OCI-M1 (cell line): ENCODE results near the gene SMAD9.

Source experiments
- DNase-seq: peaks from one replicate; lab custom pipeline; 2025; lab: John Stamatoyannopoulos, UW

The SMAD9 gene

DNA sequence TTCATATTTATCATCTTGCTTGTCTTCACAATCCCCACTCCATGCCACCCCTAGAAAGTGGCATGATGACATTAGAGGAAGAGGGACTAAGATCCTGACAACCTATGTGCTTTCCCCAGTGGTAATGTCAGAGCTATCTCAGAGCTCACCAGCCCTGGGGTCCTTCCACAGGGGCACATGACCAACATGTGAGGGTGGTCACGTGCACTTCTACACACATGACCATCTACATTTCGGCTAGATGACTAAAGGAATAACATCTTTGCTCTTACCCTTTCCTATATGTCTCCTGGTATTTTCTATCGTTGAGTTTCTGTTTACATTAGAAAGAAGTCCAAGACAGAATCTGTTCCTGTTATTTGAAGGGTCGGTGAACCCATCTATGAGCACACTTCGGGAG is 54.8 kb downstream of the SMAD9 start:
- DNase-seq = no peak

DNA sequence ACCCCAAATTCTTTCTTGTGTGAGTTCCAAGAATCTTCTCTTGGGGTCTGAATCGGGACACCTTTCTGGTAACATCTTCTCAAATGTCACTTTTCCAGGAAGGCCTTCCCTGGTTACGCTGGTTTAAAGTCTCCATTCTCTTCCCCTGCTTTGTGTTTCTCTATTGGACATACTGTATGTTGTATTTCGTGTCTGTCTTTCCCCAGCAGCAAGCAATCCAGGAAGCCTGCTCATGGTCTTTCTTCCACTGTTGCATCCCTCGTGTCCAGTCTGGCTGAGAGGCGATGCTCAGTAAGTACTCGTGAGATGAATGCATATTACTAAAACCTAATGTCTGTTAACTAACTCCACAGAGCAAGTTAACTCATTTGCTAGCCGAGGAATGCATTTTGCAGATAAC is 57.3 kb downstream of the SMAD9 start:
- DNase-seq = no peak

DNA sequence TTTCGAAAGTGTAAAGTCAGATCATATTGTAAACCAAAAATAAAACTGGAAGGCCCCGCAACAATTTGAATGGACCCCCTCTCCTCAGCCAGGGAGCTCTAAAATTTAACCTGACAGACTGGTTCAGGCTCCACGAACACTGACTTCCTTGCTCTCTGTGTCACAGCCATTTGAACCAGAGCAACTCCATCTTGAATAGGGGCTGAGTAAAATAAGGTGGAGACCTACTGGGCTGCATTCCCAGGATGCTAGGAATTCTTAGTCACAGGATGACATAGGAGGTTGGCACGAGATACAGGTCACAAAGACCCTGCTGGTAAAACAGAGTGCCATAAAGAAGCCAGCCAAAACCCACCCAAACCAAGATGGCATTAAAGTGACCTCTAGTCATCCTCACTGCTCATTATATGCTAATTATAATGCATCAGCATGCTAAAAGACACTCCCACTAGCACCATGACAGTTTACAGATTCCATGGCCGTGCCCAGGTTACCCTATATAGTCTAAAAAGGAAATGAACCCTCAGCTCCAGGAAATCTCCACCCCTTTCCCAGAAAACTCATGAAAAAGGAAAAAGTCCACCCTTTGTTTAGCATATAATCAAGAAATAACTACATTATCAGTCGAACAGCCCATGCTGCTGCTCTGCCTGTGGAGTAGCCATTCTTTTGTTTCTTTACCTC is 57.9 kb downstream of the SMAD9 start:
- DNase-seq = peak; percentile 86

DNA sequence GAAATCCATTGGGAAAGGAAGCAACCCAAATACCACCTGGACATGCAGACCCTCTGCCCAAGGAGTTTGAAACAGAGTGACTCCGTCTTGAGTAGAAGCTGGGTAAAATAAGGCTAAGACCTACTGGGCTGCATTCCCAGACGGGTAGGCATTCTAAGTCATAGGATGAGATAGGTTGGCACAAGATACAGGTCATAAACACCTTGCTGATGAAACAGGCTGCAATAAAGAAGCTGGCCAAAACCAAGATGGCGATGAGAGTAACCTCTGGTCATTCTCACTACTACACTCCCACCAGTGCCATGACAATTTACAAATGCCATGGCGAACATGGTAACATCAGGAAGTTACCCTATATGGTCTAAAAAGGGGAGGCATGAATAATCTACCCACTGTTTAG is 60.8 kb downstream of the SMAD9 start:
- DNase-seq = no peak

DNA sequence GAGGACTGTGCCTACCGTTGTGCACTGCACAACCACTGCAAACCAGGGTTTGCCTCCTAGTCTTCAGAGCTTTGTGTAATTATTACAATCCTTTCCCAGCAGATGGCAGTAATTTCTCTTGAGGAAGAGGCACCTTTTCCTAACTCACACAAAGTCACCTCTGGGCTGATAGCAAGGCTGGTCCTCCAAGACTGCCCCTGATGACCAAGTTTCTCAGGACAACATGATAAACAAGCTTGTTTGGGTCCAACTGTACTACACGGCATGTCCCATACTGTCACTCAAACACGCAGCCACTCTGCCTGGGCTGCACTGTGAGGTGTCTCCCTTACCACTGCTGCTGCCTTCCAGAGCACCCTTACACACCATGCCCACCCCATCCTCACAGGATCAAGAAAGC is 61.7 kb downstream of the SMAD9 start:
- peak; percentile 90 for DNase-seq

DNA sequence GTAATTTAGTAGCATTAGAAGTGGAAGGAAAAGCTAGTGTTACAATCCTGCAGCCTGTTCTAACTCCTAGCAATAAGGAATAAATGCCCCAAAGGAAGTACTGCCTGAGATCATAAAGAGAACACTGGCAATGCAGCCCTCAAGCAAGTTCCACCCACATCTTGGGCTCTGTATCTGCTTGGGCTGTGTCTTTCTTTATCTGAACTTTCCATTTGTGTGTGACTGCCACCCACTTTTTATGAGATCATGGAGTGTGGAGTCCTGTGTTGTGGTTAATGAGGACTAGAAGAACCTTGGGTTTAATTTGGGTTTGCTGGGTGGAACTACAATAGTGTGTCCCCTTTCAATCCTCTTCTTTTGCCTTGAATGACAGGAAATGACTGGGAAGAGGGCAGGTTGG is 62.8 kb downstream of the SMAD9 start:
- peak; percentile 69 for DNase-seq

DNA sequence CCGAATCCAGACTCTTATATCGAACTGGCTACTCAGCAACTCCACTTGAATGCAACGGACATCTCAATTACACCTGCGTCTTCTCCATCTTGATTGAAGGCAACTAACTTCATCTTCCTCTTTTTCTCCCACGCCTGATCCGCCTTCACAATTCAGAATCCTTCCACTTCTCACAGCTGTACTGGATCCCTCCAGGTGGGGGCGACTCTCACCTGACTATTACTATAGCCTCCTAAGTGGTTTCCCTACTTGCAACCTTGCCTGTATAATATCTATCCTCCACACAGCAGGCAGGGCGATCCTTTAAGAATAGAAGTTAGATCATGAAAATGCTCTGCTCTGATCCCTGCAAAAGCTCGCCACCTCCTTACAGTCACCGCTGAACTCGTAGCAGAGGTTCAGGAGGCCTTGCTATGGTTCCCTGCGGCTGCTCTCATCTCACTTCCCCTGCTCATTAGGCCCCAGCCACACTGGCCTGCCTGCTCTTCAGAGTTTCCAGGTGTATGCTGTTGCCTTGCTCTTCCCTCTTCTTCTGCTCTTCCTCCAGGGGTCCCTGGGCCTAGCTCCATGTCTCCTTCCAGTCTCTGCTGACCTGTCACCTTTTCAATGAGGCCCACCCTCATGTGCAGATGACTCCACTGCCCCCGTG is 69.1 kb downstream of the SMAD9 start:
- peak; percentile 64 for DNase-seq

DNA sequence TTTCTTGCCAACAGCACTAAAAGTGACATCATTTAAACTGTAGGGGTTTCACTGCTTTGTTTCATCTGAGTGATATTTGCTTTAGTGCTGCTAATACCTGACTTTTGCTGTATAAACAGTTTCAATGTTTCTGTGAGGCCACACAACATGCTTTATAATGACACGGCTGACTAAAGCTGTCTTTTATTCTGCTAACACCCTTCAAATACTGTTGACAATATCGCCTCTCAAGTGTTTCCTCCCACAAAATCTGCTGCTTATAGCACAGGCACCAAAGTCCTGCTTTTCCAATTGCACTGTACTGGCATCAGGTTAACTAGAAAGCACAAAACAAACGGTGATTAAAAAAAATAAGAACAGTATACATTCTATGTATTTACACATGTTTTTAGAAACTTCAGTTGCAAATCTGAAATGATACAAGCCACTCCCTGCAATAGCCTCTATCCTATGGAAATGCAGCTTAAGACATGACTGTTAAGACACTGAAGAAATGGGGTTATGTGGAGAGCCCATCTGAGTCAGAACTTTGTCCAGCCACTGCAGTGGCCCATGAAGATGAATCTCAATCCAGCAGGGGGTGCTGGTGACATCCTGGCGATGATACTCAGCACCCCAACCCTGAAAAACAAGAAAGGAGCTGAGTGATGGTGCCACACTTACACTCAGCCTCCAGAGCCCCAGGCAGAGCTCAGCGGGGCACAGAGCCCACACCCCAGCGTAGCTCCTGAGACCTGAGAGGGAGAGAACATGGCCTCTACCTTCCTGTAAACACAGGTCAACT is 71.6 kb downstream of the SMAD9 start:
- DNase-seq = peak; percentile 33

DNA sequence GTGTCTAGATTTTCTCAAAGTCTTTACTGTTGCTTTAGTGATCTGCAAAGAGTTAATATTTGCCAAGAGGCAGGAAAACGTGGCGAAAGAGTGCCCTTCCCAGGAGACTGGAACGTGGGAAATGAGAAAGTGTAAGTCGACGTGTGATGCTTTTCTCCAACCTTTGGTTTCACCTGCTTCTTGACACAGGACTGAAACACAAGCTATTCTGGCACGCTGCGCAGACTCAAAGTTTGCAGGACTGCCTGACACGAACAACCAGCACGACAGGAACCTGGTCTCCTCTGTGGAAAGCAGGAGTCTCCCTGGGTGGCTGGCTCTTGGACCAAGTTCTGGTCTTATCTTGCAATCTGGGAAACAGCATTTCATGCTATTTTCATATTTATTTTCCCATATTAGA is 72.4 kb downstream of the SMAD9 start:
- no peak for DNase-seq

DNA sequence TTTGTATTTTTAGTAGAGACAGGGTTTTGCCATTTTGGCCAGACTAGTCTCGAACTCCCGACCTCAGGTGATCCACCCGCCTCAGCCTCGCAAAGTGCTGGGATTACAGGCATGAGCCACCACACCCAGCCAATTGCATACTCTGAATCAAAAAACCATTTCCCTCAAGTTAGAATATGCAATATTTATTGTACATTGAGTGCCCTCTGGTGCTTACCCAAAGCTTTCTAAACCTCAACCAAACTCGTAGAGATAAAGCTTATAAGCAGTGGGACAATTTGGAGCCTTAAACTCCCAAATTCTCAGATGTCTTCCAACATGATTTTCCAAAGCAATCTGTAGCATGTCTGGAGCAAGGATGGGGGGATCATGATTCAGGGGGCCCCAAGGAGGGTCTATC is 78.6 kb downstream of the SMAD9 start:
- peak; percentile 68 for DNase-seq

DNA sequence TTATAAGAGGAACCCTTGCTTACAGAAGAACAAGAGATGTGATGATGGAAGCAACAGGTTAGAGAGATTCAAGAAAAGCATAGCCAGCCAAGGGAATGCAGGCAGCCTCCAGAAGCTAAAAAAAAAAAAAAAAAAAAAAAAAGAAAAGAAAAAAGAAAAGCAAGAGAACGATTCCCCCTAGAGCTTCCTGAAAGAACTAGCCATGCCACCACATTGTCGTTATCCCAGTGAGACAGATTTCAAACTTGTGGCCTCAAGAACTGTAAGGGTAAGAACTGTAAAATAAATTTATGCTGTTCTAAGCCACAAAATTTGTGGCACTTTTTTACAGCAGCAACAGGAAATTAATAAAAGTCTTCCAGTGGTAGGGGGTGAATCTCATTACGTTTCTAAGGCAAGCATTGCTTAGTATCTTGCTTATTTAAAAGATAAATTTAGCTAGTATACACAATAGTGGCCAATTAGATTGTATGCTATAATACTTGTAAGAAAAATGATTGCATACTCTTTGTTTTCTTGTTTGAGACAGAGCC is 79.3 kb downstream of the SMAD9 start:
- no peak for DNase-seq

DNA sequence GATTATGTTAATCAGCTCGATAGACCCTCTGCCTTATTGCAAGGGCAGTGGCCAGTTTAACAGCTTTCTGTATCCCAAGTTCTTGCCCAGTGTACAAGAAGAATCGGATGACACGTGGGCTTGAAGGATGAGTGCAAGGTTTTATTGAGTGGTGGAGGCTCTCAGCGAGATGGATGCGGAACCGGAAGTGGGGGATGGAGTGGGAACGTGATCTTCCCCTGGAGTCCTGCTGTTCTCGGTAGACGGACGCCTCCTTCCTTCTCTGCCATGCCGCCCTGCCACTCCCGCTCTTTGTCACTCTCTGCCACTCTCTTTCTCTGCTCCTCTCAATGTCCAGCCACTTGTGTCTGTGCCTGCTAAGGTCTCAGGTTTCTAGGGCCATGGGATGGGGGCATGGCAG is 80.1 kb downstream of the SMAD9 start:
- no peak for DNase-seq

DNA sequence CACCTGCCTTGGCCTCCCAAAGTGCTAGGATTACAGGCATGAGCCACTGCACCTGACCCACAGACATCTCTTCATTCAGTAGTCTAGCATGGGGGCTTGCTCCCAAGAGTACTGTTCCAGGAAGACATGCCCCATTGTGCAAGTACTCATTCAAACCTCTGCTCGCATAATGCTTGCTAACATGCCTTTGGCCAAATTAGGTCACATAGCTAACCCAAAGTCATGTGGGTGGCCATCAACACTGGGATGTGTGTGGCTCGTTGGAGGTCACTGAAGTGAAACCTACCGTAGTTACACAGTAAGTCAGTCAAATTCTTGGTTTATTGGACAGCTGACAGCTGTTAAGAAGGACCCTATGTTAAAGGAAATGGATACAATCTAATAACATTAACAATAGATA is 80.8 kb downstream of the SMAD9 start:
- no peak for DNase-seq

DNA sequence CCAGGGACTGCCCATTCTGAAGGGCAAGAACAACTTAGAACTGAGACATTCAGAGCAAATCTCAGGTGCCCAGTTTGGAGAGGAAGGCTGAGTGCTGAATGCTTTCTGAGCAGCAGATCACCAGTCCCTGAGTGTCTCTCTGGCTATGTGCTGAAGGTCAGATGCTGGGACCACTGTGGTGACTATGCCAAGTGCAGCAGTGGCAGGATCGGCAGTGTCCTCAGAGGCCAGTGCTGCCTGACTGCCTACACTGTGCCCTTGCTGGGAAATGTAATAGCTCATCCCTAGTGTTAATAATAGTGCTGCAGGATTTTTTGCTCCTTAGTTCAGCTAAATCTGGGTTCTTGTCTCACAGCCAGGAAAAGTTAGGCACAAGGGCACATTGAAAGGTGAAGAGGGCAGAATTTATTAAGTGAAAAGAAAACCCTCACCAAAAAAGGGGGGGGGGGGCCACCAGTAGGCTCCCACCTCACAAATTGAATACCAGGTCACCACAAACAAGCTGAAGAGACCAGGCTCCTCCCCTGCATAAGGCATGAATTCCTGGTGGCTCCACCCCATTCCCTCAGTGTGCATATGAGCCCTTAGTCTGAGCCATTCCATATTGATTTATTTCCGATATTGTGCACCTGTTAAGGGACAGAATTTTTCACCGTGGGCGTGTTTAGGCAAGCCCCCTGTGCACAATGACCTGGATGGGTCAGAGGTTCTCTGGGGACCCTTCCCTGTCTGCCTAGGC is 82.5 kb downstream of the SMAD9 start:
- DNase-seq = no peak

DNA sequence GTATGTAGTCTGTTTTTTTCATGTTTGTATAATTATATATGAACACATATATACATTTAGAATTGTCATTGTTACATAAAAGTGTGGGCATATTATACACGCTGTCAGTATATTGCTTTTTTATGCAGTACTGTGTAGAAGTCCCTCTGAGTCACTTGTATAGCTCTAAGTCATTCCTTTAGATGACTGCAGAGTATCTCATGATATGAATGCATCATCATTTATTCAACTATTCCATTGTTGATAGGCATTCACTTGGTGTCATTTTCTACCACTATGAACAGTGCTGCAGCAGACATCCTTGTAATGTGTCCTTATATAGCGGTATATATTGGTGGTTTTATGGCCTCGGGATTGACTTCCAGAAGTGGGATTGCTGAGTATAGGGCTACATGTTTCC is 85.7 kb downstream of the SMAD9 start:
- no peak for DNase-seq

DNA sequence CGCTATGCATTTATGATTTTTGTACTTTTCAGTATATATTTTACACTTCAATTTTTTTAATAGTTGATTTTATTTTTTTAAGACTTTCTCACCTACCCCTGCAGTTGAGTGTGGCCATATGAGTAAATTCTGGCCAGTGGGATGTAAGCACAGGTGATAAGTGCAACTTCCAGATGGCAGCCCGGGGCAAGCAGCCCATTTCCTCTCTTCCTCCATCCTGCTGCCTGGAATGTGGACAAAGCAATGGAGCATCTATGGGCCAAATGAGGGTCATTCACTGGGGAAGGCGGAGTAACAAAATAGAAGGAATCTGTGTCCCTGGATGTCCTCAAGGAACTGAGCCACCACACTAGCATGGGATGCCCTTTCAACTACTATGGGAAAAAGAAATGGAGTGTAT is 88.7 kb downstream of the SMAD9 start:
- no peak for DNase-seq

DNA sequence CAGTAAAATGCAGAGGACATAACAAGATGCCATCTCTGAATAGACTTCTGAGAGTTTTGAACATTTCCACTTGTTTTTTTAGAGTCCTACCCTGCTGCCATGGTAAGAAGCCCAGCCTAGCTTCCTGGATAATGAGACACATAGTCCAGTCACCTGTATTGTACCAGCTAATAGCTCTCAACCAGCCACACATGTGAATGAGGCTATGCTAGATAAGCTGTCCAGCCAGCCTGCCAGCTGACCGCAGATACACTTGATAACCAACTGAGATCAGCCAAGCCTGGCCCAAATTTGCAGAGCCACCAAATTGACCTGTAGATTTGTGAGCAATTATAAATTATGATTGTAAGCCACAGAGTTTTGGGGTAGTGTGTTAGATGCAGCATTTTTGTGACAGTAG is 90.3 kb downstream of the SMAD9 start:
- peak; percentile 36 for DNase-seq

DNA sequence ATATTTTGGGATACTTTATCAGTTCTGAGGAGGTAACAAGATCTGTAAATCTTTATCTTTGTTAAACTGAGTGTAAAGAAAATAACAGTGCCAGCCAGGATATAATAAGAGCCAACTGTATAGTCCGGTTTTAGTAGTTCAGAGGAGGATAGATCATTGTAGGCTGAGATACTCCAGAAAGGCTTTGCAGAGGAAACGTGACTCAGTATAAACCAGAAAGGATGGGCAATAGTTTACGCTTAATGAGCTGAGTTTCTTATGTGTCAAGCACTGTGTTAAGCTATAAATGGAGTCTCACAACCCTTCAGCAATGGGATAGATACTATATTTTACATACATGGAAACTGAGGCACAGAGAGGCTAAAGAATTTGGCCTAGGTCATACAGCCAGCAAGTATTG is 97.3 kb downstream of the SMAD9 start:
- DNase-seq = peak; percentile 38

DNA sequence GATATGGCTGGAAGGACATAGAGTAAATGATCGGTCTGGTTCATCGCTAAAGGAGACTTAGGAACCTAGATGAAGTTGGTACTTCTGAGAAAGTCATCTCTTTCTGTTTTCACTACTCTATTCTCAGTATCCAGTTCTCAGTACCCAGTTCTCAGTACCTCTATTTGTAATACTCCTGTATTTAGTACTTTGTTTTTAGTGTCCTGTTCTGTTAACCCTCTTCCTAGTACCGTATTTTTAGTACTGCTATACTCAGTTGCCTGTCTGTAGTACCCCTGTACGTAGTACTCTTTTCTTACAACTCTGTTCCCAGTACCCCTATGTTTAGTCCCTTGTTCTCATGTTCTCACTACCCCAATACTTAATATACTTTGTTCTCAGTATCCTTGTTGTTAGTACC is 99.8 kb downstream of the SMAD9 start:
- peak; percentile 77 for DNase-seq

DNA sequence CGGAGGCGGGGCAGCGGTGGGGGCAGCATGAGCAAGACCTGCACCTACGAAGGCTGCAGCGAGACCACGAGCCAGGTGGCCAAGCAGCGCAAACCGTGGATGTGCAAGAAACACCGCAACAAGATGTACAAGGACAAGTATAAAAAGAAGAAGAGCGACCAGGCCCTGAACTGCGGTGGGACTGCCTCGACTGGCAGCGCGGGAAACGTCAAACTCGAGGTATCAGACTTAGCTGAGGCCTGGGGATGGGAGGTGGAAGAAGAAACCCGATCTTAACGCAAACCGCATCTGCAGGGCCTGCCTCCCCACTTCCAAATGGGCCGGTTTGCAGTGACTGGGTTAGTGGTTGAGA is 100.3 kb downstream of the SMAD9 start:
- DNase-seq = peak; percentile 77

DNA sequence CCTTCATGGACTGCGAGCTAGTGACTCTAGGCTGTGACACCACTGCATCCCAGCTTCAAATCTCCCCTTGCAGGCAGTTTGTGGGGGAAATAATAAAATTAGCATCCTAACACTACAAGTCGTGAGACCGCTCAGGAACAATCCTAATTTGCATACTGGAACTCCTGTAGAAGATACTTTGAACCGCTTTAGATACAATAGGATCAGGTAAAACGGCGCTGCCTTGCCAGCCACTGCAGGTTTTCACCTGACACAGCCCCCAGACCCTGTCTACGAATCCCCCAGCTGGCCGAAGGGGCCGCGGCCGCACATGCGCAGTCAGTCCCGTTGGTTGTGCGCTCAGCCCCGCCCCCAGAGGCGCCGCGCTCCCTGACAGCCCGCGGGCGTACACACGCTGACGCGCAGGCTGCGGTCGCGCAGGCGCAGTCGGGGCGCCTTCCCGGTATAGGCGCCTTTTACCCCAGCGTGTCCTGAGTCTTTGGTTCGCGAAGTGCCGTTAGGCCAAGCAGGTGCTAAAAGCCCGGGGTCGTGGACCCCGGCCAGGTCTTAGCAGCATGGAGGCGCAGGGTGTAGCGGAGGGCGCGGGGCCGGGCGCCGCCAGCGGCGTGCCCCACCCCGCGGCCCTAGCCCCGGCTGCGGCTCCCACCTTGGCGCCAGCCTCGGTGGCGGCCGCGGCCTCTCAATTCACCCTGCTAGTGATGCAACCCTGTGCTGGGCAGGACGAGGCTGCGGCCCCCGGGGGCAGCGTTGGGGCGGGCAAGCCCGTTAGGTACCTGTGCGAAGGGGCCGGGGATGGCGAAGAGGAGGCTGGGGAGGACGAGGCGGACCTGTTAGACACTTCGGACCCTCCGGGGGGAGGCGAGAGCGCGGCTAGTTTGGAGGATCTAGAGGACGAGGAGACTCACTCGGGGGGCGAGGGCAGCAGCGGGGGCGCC is 101.0 kb downstream of the SMAD9 start, which contains the start of gene RFXAP:
TSS of gene RFXAP (plus strand) at position 419 of the 935 bp plus-strand sequence. CDS start at position 555, 136 bp downstream.
- DNase-seq = peak; percentile 95
